RCC 7860 (cell line): ENCODE results near the gene ELL2.
"Not testable (repeated sequence)": the region's sequence is repeated elsewhere in the genome, so short reads cannot be mapped to it uniquely, and the experiment has no call there.

Experiments
- DNase-seq: peaks from one replicate; pipeline ENCODE4 v3.0.0-alpha.2; 2015; ENCODE audit warnings: low spot score
- FAIRE-seq: peaks from 2 replicates; lab custom pipeline; 2012; peaks lifted over from hg19 to GRCh38; lab: Jason Lieb, UNC

The ELL2 gene

GRCh38 chr5:95935553-95936100, 26.0 kb downstream of the ELL2 start:
- no peak for DNase-seq
- FAIRE-seq: no peak

- no peak for DNase-seq
- no peak for FAIRE-seq
Measured at GRCh38 chr5:95934207-95934804, 27.3 kb downstream of the ELL2 start.

GRCh38 chr5:95932941-95933340, 28.7 kb downstream of the ELL2 start:
- no peak for DNase-seq
- no peak for FAIRE-seq

GRCh38 chr5:95931079-95931833, 30.4 kb downstream of the ELL2 start:
- FAIRE-seq (no peak), DNase-seq (no peak)

DNA sequence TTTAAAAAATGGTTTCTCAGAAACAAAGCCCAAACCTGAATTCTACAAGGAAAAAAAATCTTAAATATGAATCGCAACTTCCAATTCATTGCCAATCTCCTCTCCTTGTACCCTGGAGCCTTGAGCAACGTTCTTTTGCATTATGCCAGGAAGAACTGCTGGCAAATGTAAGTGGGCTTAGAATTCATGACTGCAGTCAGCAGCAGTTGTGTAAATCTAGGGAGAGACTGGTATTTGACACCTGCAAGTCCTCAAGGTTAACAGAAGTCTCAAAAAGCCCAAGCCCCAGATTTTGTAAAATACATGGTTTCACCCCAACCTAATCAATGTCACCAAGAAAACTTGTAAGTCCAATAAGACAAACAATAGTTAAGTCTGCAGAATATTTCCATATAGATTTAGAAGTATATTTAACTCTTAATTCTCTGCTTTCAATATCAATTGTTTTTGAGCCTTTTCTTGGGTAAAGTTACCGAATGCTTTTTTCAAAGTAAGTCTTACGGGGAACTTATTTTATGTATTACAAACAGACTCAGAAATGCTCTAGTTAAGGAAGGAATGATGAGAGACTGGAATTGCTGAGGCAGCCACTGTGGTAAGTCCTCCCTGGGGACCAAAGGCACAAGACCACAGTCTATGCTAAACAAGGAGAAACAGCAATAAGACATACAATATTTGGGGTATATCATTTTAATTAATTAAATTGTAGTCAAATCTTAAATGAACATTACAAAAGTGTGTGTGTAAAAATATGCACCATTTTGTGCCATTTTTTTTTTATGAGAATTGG, 31.3 kb downstream of the ELL2 start:
- FAIRE-seq: no peak
- no peak for DNase-seq

DNA sequence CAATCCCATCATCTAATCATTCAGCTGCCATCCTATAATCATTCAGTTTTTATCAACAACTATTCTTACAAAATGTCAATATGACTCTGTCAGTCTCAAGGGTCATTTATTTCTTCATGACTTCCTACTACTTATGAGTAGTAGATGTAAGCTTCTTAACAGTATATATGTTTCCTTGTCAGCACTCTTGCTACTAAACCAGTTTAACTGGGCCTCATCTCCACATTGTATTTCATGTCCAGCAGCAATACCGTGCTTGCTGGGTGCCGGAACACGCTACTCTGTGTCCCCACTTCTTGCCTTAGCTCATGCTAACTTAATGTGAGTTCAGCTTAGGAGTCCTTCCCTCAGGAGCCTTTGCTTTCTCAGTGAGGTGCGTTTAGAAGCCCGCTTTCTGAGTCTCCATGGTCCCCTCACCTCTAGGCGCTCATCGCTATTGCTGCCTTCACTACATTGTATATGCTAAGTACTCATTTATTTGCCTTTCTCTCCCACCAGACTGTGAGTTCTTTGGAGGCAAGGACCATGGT, 32.9 kb downstream of the ELL2 start:
- DNase-seq (no peak), FAIRE-seq (no peak)

- DNase-seq: no peak
- FAIRE-seq: no peak
Measured at GRCh38 chr5:95927927-95928723, 33.5 kb downstream of the ELL2 start.

DNA sequence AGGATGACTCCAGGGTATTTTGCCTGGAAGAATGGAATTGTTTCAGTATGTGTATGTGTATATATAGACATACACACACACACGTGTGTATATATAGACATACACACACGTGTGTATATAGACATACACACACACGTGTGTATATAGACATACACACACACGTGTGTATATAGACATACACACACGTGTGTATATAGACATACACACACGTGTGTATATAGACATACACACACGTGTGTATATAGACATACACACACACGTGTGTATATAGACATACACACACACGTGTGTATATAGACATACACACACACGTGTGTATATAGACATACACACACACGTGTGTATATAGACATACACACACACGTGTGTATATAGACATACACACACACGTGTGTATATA, 34.4 kb downstream of the ELL2 start:
- not testable (repeated sequence) for FAIRE-seq, DNase-seq

DNA sequence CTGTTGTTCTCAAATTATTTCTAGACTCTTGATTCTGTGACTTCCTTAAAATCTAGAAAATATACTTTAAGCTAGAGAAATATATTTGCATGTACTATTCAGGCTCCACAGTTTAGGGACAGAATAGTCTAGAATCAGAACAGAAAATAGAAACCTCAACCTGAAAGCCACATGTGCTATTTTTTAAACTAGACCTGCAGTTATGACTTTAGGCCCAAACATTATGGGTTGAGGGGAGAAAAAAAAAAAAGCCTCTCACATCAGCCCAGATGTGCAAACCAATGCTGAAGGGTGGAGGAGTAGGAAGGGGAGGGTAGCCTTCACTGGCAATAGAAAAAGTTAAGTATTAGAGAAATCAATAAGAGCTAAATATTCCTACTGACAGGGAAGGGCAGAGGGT, 35.7 kb downstream of the ELL2 start:
- DNase-seq: no peak
- FAIRE-seq: no peak

- DNase-seq: no peak
- FAIRE-seq: no peak
Measured at GRCh38 chr5:95925378-95925744, 36.3 kb downstream of the ELL2 start.

DNA sequence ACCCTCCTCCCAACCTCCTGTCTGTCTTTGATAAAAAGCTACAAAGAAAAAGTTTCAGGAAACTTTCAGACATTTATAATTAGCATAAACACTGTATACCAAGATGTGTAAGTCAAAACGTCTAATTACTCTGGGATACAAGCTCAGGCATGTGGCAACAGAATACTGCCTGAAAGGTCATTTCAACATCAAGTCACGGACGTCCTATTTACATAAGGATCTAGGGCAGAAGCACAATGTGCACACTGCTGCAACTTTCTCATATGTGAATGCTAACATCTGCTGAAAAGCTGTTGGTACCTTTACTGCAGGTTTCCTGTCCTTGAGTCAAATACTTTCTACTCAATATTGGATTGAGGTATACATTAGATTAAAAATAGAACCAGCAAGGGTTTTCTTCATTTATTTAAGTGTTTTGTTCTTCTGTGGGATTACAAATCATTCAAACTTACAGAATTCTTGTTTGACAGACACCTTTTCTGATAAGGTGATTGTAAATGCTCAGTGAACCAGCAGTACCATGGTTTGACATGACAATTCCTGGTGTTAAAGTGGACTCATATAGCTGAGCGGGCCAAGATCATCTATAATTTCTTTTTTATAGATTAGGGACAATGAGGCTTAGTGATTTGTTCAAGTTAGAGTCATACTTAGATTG, 36.8 kb downstream of the ELL2 start:
- no peak for DNase-seq
- FAIRE-seq: no peak

DNA sequence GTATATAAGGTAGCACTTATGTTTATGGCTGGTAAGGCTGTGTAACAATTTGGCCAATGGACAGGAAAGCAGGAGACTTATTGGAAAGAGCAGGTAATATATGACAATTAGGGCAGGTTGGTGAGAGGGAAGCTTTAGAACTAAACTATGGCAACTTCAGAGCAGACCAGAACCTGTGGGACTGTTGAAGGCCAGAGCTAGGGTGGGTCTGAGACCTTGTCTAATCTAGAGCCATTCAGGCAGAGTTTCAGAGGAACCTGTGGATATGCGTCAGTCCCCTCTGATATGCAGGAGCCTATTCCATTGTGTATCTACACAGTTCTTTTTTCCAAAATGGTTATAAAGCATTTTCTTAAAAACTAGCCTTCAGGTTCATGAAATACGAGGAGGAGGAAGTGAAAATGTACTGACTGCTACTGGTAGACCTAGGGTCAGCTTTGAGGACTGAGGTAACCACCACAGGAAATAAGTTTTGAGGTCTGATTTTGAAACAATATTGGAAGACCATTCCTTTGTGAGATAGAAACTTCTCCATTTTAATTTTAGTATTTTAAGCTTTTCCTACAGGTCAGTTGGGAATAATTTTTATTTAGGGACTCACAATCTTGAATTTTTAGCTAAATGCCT, 37.6 kb downstream of the ELL2 start:
- no peak for FAIRE-seq
- no peak for DNase-seq

DNA sequence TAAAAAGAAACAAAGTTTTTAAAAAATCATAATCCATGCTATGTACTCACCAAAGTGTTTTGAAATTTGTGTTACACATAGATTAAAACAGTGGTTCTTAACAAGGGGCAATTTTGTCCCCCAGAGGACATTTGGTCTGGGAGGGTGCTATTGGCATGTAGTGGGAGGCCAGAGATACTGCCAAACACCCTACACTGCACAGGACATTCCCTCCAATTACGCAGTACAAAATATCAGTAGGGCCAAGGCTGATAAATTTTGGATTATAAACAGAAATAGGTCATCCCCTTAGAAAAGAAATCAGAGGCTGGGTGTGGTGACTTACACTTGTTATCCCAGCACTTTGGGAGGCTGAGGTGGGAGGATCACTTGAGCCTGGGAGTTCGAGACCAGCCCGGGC, 38.9 kb downstream of the ELL2 start:
- FAIRE-seq (no peak), DNase-seq (no peak)

DNA sequence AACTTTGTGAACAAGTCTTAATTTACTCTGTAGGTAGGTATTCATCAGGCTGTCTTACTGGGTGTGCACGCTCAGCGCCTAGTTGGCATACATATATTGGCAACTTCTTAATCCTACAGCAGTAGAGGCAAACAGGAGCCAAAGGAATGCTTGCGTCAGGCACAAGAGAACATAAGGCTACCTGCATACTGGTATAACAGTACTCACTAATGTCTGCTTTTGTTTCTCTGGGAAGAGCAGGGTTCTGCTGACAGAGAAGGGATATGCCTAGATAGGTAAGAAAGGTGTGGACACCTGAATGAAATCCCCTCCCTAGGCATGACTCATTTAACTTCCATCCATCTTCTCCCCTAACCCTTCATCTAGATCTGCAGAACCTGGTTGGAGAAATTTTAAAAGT, 40.1 kb downstream of the ELL2 start:
- no peak for FAIRE-seq
- no peak for DNase-seq

GRCh38 chr5:95920822-95921221, 40.8 kb downstream of the ELL2 start:
- DNase-seq (no peak), FAIRE-seq (no peak)

DNA sequence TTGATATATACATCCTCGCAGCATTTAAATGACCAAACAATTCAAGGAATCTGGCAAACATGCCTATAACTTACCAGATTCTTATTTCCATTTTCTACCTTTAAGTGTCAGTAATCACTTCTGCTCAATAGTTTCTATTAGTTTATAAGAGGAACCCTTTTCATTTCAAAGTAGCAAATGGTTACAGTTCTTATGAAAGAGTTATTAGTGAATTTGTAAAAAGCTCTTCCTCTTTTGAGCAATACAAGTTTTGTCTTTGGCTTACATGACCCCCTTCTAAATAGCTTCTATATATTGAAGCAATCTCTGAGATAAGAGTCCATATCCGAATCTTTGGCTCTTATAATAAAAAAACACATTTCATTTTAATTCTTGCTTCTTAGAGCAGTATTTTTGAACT, 42.0 kb downstream of the ELL2 start:
- DNase-seq (no peak), FAIRE-seq (no peak)

- FAIRE-seq (no peak), DNase-seq (no peak)
Measured at GRCh38 chr5:95918421-95919006, 43.1 kb downstream of the ELL2 start.

- FAIRE-seq: no peak
- no peak for DNase-seq
Measured at GRCh38 chr5:95917207-95917606, 44.4 kb downstream of the ELL2 start.

DNA sequence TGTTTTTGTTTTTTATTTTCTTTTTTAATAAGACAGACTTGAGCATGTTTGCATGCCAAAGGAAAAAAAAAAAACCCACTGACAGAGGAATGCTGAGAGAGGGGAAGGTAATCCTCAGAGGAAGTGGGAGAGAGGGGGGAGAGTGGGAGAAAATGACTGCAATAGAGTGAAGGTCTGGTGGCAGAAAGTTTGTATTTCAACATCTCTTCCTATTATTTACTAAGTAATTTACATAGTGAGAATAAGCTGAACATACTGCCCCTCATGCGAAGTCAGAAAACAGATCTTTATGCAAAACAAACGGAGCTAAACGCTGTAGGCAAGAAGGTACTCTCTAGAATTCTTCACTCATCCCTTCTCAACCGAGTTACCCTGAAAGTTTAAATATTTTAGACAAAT, 45.0 kb downstream of the ELL2 start:
- FAIRE-seq (no peak), DNase-seq (no peak)
